Glutamatergic neuron (in vitro differentiated cells): ENCODE measurements around the gene MC1R. TPM values are rescaled to one million over a fixed set of nuclear protein-coding genes. Genes with fewer than 3 reads are reported as not detected.
"Not testable (repeated sequence)": the region's sequence is repeated elsewhere in the genome, so short reads cannot be mapped to it uniquely, and the experiment has no call there.

Experiments used
- DNase-seq: peaks from one replicate; pipeline ENCODE4 v3.0.0; 2022
- H3K27ac Mint-ChIP-seq: one replicate; pipeline ENCODE4 v1.8.0; 2020; ENCODE audit warnings: mild to moderate bottlenecking, mixed read lengths, inconsistent platforms; ENCODE audit not compliant: unreplicated experiment
- H3K27me3 Mint-ChIP-seq: one replicate; pipeline ENCODE4 v1.8.0; 2020; ENCODE audit warnings: mild to moderate bottlenecking, moderate library complexity, mixed read lengths, inconsistent platforms; ENCODE audit not compliant: unreplicated experiment
- H3K36me3 Mint-ChIP-seq: one replicate; pipeline ENCODE4 v1.8.0; 2020; ENCODE audit warnings: mild to moderate bottlenecking, mixed read lengths, inconsistent platforms; ENCODE audit not compliant: unreplicated experiment
- H3K4me1 Mint-ChIP-seq: one replicate; pipeline ENCODE4 v1.8.0; 2020; ENCODE audit warnings: mild to moderate bottlenecking, low read depth, mixed read lengths, inconsistent platforms; ENCODE audit not compliant: unreplicated experiment
- H3K4me3 Mint-ChIP-seq: one replicate; pipeline ENCODE4 v1.8.0; 2020; ENCODE audit warnings: mild to moderate bottlenecking, mixed read lengths, inconsistent platforms; ENCODE audit not compliant: unreplicated experiment
- H3K9me3 Mint-ChIP-seq: one replicate; pipeline ENCODE4 v1.8.0; 2020; ENCODE audit warnings: mild to moderate bottlenecking, moderate library complexity, mixed read lengths, inconsistent platforms; ENCODE audit not compliant: unreplicated experiment
- CTCF ChIP-seq: fragments of 200-600 bp; sonication (generic); IDR thresholded peaks from one replicate; pipeline ENCODE4 v1.5.0; 2021; ENCODE audit not compliant: partially characterized antibody, unreplicated experiment
- total RNA-seq: library from RNA; stranded (reverse); fragmentation: NEBNext Ultra II Directional; extraction: Animal tissue kit (Norgen Biotek cat#: 25700); gene quantifications from one replicate; pipeline ENCODE4 v1.2.1, GENCODE V29; 2021; ENCODE audit not compliant: unreplicated experiment

MC1R gene
- total RNA-seq, 1 donor from 2014 or later, result 12.8 TPM

- DNase-seq, result no peak
- H3K27me3 Mint-ChIP-seq, result peaks cover 44% of the 10 kb centered on the region
- H3K36me3 Mint-ChIP-seq, result peaks cover 15% of the 10 kb centered on the region
- peak overlapping the region; percentile 59 for H3K4me3 Mint-ChIP-seq
- peak overlapping the region; percentile 64 for H3K27ac Mint-ChIP-seq
- peaks cover 19% of the 10 kb centered on the region for H3K4me1 Mint-ChIP-seq
- no peak for TF ChIP-seq CTCF
- H3K9me3 Mint-ChIP-seq, result peaks cover 48% of the 10 kb centered on the region
Observed at GRCh38 chr16:89931305-89931896, 12.7 kb downstream of the MC1R start.

GRCh38 chr16:89931964-89932363, 13.3 kb downstream of the MC1R start:
- H3K4me3 Mint-ChIP-seq, result no peak overlapping the region
- H3K36me3 Mint-ChIP-seq, result peaks cover 15% of the 10 kb centered on the region
- peaks cover 45% of the 10 kb centered on the region for H3K9me3 Mint-ChIP-seq
- DNase-seq, result no peak
- TF ChIP-seq CTCF, result no peak
- H3K27me3 Mint-ChIP-seq, result peaks cover 43% of the 10 kb centered on the region
- H3K27ac Mint-ChIP-seq, result peak overlapping the region; percentile 12
- H3K4me1 Mint-ChIP-seq, result peaks cover 19% of the 10 kb centered on the region

GRCh38 chr16:89934019-89934418, 15.4 kb downstream of the MC1R start:
- Mint-ChIP-seq H3K4me1 (peaks cover 14% of the 10 kb centered on the region), H3K36me3 (peaks cover 19% of the 10 kb centered on the region), H3K27me3 (peaks cover 44% of the 10 kb centered on the region), H3K9me3 (peaks cover 45% of the 10 kb centered on the region)
- H3K27ac Mint-ChIP-seq, H3K4me3 Mint-ChIP-seq, DNase-seq: not testable (repeated sequence)

GRCh38 chr16:89934611-89935553, 16.2 kb downstream of the MC1R start:
- Mint-ChIP-seq H3K27ac (peak overlapping the region; percentile 48), H3K9me3 (peaks cover 43% of the 10 kb centered on the region), H3K4me3 (no peak overlapping the region), H3K36me3 (peaks cover 19% of the 10 kb centered on the region), H3K27me3 (peaks cover 43% of the 10 kb centered on the region), H3K4me1 (peaks cover 11% of the 10 kb centered on the region)
- DNase-seq, result no peak
- TF ChIP-seq CTCF, result no peak

GRCh38 chr16:89935620-89936019, 17.0 kb downstream of the MC1R start:
- Mint-ChIP-seq H3K9me3 (peaks cover 43% of the 10 kb centered on the region), H3K4me1 (peaks cover 11% of the 10 kb centered on the region), H3K36me3 (peaks cover 19% of the 10 kb centered on the region), H3K27ac (peak overlapping the region; percentile 72), H3K4me3 (peak overlapping the region; percentile 36), H3K27me3 (peaks cover 41% of the 10 kb centered on the region)
- DNase-seq, result not testable (repeated sequence)
